ENCODE data around the gene SWT1.

The SWT1 gene

DNA sequence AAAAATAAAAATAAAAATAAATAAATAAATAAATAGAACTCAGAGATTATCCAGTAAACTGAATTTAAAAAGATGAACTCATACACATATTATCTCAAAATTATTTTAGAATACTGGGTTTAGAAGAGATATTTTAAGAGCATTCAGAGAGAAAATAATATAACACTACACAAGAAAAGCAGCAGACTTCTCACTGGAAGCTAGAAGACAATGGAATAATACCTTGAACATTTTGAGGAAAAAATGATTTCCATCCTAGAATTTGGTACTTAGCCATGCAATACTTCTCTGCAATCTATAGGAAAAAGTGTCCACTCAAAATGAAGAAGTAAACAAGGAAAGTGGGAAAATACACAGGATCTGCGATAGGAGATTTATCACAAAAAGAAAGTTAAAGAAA, 24.4 kb upstream of the SWT1 start:
- DNase-seq (ENCODE audit: low read depth in 2 of 2), result no peak

DNA sequence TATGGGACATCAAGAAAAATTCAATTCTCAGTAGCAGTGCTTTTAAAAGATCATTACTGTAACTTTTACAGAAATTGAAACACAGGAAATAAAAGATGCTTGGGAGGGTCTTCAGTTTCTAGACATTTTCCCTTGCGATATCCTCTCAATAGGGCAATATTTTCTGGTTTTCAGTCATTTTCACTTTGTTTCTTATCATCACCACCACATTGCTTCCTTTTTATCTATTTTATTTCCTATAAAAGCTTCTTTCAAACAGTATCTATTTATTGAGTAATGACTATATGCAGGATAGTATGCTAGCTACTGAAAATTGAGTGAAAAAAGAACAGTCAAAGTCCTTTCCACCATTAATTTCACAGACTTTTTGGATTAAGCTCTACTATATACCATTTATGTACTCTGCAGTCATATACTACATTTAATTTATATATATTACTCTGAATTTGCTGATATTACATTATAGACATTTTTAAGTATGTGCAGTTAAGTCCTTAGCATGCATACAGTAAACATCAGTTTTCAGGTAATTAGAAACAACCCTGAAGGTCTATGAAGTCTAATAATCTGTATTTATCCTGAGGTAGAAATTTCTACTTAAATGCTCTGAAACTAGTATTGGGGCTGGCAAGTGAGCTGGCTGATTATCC, 18.9 kb upstream of the SWT1 start:
- TF ChIP-seq, protein P1, sequence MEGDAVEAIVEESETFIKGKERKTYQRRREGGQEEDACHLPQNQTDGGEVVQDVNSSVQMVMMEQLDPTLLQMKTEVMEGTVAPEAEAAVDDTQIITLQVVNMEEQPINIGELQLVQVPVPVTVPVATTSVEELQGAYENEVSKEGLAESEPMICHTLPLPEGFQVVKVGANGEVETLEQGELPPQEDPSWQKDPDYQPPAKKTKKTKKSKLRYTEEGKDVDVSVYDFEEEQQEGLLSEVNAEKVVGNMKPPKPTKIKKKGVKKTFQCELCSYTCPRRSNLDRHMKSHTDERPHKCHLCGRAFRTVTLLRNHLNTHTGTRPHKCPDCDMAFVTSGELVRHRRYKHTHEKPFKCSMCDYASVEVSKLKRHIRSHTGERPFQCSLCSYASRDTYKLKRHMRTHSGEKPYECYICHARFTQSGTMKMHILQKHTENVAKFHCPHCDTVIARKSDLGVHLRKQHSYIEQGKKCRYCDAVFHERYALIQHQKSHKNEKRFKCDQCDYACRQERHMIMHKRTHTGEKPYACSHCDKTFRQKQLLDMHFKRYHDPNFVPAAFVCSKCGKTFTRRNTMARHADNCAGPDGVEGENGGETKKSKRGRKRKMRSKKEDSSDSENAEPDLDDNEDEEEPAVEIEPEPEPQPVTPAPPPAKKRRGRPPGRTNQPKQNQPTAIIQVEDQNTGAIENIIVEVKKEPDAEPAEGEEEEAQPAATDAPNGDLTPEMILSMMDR (IDR thresholded peaks at IDR 0.05; ENCODE audit: low read depth, low read length), result no peak
- H3K4me3 ChIP-seq (replicated peaks in 1 of 2; ENCODE audit: low read depth in 2 of 2, low read length in 2 of 2), result no peak overlapping the region
- no peak for DNase-seq (ENCODE audit: low read depth in 2 of 2)

More for the DNA sequence above, 24.4 kb upstream of the SWT1 start:
- TF ChIP-seq, protein P1 (IDR thresholded peaks at IDR 0.05; ENCODE audit: low read depth, low read length), result no peak
- H3K4me3 ChIP-seq (replicated peaks in 1 of 2; ENCODE audit: low read depth in 2 of 2, low read length in 2 of 2), result no peak overlapping the region

DNA sequence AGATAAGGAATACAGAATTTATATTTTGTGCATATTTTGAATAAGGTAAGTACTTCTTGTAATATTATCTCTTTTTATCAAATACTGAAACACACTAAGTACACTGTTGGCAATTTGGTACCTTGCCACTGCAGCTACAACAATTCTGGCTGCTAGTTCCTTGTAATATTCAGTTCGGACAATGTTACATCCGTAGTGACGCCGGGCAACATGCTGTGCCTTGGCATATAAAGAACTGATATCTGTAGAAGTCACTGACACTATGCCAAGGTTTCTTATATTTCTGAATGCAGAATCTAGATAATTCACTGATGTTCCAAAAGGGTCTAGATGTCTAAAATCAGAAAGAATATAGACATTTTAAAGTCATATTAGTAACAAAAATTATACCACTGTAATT, 17.7 kb upstream of the SWT1 start:
- H3K4me3 ChIP-seq (replicated peaks in 1 of 2; ENCODE audit: low read depth in 2 of 2, low read length in 2 of 2), result no peak overlapping the region
- DNase-seq (ENCODE audit: low read depth in 2 of 2), result no peak
- TF ChIP-seq, protein P1 (IDR thresholded peaks at IDR 0.05; ENCODE audit: low read depth, low read length), result no peak

DNA sequence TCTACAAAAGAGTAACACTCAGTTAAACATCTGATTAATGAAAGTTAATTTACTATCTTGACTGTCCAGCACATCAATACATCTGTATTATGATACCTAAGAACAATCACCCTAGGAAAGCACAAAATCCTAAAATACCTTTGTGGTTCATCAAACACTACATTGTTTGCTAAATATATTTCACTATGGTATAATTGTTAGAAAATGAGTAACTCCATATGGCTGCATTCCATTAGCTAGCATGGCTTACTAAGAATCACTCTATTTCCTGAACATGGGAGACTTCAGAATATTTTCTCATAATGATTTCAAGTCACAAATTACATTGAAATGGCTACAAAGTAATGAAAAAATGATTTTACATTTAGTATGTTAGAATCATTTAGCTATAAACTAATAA, 12.7 kb upstream of the SWT1 start:
- TF ChIP-seq, protein P1 (IDR thresholded peaks at IDR 0.05; ENCODE audit: low read depth, low read length), result no peak
- H3K4me3 ChIP-seq (replicated peaks in 1 of 2; ENCODE audit: low read depth in 2 of 2, low read length in 2 of 2), result no peak overlapping the region
- DNase-seq (ENCODE audit: low read depth in 2 of 2), result peak; percentile 13 to 80

DNA sequence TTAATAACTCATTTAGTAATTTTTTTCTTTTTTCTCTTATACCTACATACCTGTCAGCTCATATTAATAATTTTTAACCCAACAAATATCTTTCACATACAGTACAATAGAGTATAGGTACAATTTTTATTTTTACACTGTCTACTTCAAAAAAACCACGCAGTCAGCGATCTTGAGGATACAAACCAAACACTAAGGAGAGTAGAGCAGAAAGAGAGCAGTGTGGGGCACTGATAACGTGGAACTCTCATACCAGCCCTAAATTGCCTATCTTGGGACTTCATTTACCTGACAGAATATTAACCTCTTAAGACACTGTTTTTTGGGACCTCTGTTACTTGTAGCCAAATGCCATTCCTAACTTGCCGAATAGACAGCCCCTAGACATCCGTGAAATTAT, 5.8 kb upstream of the SWT1 start:
- DNase-seq (ENCODE audit: low read depth in 2 of 2), result no peak
- H3K4me3 ChIP-seq (replicated peaks in 1 of 2; ENCODE audit: low read depth in 2 of 2, low read length in 2 of 2), result no peak overlapping the region
- TF ChIP-seq, protein P1 (IDR thresholded peaks at IDR 0.05; ENCODE audit: low read depth, low read length), result no peak

DNA sequence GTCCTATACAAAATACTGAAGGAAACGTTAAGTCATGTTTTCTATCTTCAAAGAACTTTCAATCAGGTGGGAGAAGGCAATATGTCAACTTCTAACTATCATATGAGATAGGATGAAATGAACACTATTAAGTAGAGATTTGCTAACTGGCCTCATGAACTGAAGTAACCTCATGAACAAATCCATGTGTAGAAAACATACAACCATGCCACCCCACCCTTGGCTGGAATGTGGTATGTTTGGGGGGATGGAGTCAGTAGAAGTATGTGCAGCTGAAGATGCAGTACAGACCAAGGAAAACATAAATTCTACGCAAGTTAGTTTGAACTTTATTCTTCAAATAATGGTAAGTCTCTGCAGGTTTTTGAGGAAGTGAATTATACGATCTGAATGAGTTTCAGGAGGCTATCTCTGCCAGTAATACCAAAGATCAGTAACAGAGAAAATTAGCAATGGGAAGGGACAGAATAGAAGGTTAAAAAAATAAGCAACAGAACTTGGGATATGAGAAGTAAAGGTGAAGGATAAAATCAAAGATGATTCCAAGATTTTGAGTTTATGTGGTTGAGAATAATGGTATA, 4.7 kb upstream of the SWT1 start:
- DNase-seq (ENCODE audit: low read depth in 2 of 2), result peak; percentile 18 to 21
- TF ChIP-seq, protein P1 (IDR thresholded peaks at IDR 0.05; ENCODE audit: low read depth, low read length), result no peak

More for the DNA sequence above, 4.7 kb upstream of the SWT1 start:
- no peak overlapping the region for H3K4me3 ChIP-seq (replicated peaks in 1 of 2; ENCODE audit: low read depth in 2 of 2, low read length in 2 of 2)
